ENCODE measurements around the gene RFX7.
"Not testable (repeated sequence)": the region's sequence is repeated elsewhere in the genome, so short reads cannot be mapped to it uniquely, and the experiment has no call there.

The RFX7 gene

DNA sequence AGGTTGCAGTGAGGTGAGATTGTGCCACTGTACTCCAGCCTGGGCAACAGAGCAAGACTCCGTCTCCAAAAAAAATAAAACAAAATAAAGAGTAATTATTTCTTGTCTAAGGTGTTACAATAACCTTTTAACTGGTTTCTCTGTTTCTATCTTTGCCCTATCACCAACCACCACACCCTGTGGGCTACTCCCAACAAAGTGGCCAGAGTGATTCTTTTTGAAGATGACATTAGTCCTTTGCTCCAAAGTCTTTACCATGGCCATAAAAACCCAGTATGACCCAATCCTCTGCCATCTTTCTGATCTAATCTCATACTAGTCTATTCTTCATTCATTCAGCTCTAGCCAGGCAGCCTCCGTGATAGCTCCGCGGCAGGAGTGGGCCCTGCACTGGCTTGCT, 62.8 kb downstream of the RFX7 start:
- H3K27ac ChIP-seq = no peak overlapping the region

DNA sequence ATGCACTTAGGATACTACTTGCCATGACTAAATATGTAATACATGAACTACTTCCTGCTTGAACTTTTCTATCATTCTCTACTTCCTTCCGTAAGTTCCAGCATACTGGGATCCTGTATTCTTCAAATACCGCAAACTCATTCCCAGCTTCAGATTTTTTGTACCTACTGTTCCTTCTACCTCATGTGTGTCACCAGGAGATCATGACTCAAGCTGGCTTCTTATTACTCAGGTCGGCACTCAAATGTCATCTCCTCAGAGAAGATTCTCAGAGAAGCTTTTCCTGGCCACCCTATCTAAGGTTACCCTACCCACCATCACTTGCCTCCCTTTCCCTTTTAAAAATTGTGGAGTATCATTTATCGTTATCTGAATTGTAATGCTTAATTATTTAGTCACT, 66.7 kb downstream of the RFX7 start:
- no peak overlapping the region for H3K27ac ChIP-seq
- TF ChIP-seq, protein P1, sequence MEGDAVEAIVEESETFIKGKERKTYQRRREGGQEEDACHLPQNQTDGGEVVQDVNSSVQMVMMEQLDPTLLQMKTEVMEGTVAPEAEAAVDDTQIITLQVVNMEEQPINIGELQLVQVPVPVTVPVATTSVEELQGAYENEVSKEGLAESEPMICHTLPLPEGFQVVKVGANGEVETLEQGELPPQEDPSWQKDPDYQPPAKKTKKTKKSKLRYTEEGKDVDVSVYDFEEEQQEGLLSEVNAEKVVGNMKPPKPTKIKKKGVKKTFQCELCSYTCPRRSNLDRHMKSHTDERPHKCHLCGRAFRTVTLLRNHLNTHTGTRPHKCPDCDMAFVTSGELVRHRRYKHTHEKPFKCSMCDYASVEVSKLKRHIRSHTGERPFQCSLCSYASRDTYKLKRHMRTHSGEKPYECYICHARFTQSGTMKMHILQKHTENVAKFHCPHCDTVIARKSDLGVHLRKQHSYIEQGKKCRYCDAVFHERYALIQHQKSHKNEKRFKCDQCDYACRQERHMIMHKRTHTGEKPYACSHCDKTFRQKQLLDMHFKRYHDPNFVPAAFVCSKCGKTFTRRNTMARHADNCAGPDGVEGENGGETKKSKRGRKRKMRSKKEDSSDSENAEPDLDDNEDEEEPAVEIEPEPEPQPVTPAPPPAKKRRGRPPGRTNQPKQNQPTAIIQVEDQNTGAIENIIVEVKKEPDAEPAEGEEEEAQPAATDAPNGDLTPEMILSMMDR (conservative IDR thresholded peaks at IDR 0.05) = no peak

More for the DNA sequence above, 62.8 kb downstream of the RFX7 start:
- TF ChIP-seq, protein P1 (conservative IDR thresholded peaks at IDR 0.05) = no peak

DNA sequence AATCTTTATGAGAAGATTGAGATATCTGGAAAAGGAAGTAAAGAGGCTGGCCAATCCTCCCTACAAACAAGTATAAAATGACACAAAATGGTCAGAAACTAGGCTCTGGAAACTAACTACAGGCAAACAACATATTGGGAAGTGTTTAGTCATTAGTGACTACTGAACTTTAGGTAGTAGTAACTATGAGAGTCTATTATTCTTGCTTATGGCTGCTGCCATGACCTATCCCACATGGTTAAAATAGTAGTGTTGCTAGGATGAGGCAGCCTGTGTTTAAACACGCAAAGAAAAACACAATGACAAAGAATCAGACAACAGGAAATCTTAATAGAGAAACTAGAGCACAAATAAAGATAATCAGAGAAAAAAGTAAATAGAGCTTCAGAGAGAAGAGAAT, 67.9 kb downstream of the RFX7 start:
- TF ChIP-seq, protein P1 (conservative IDR thresholded peaks at IDR 0.05) = no peak

DNA sequence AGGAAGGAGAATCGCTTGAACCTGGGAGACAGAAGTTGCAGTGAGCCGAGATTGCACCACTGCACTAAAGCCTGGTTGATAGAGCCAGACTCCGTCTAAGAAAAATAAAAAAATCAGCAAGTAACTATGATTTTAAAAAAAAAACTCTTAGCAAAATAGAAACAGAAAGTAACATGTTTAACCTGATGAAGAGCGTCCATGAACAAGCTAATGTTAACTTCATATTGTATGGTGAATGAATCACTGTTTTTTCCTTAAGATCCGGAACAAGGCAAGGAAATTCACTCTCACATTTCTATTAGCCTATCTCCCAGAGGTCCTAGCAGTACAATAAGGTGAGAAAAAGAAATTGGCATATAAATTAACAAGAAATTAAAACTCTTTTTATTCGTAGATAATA, 69.0 kb downstream of the RFX7 start:
- no peak overlapping the region for H3K27ac ChIP-seq
- TF ChIP-seq, protein P1 (conservative IDR thresholded peaks at IDR 0.05) = no peak

More for the DNA sequence above, 67.9 kb downstream of the RFX7 start:
- H3K27ac ChIP-seq = peak overlapping the region; percentile 20; the same call in 1 of the 2 replicates

DNA sequence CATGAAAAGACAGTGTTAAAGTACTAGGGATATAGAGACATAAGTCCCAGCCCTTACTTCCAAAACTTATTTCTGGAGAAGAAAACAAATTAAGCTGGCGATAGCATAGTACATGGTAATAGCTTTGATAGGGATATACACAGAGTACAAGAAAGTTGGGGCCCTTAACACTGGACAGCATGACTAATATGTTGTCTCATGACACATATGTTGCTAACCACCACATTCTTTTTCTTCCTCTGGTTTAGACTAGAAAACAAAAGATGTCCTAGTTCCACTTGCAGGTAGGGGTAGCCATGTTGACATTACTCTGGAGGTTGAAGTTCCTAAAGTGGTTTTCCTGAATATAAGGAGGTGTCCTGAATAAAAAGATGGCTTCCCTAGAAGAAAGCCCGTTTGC, 75.3 kb downstream of the RFX7 start:
- TF ChIP-seq, protein P1 (conservative IDR thresholded peaks at IDR 0.05) = no peak
- H3K27ac ChIP-seq = no peak overlapping the region

DNA sequence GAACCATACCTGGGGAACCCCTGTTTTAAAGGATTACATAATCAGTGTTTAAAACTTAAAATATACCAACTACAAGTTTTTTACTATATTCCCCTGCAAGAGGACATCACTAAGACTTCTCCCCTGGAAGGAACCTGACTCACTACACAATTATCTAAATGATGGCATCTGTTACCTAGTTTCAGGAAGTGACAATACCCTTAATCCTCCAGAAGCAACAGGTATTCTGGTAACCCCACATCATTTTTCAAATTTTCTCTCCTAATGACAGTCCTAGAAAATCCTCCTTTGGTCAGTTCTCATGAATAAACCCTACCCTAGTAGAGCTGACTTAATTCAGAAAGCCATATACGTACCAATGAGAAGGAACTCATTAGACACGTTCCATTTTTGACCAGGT, 78.4 kb downstream of the RFX7 start:
- H3K27ac ChIP-seq = no peak overlapping the region
- TF ChIP-seq, protein P1 (conservative IDR thresholded peaks at IDR 0.05) = no peak

DNA sequence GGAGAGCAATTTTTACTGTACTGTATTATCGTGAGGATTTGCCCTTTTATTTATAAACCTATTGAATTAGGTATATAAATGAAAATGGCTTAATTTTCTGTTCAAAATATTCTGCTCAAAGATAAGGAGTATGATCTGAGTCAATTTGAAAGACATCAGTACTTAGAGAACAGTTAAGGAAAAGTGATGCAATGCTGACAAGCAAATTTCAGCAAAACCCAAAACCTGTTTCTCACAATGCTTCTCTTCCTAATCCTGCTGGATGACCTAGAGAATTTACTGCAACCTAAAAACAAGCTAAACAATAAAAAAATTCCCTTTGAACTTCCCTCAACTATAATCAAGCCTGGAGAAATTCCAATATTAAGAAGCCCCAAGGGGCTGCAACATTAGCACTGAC, 82.7 kb downstream of the RFX7 start:
- H3K27ac ChIP-seq = no peak overlapping the region
- TF ChIP-seq, protein P1 (conservative IDR thresholded peaks at IDR 0.05) = no peak

DNA sequence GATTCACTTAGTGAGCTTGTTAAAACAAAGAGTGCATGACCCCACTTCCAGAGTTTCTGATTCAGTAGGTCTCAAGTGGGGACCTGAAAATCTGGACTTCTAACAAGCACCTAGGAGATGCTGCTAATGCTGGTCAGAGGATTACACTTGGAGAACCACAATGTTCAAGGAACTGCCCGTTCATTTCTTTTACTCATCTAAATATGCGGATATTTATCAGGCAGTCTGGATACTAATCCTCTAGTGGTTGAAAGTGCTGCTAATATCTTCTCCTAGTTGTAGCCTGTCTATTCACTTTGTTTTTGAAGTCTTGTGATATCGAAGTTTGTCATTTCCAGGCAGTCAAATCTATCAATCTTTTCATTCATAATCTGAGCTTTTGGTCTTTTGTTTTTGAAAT, 86.8 kb downstream of the RFX7 start:
- H3K27ac ChIP-seq = no peak overlapping the region
- TF ChIP-seq, protein P1 (conservative IDR thresholded peaks at IDR 0.05) = no peak

DNA sequence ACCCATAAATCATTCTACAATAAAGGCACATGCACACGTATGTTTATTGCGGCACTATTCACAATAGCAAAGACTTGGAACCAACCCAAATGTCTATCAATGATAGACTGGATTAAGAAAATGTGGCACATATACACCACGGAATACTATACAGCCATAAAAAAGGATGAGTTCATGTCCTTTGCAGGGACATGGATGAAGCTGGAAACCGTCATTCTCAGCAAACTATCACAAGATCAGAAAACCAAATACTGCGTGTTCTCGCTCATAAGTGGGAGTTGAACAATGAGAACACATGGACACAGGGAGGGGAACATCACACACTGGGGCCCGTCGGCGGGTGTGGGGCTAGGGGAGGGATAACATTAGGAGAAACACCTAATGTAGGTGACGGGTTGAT, 88.4 kb downstream of the RFX7 start:
- H3K27ac ChIP-seq = not testable (repeated sequence)

DNA sequence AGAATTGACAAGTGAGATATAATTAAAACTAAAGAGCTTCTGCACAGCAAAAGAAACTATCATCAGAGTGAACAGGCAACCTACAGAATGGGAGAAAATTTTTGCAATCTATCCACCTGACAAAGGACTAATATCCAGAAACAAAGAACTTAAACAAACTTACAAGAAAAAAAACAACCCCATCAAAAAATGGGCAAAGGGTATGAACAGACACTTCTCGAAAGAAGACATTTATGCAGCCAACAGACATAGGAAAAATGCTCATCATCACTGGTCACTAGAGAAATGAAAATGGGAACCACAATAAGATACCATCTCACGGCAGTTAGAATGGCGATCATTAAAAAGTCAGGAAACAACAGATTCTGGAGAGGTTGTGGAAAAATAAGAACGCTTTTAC, 88.9 kb downstream of the RFX7 start:
- not testable (repeated sequence) for H3K27ac ChIP-seq
